ENCODE data around the gene BPIFA1. TPM values are rescaled to one million over a fixed set of nuclear protein-coding genes. Genes with fewer than 3 reads are reported as not detected.

The BPIFA1 gene
- total and polyA plus RNA-seq, 4 donors, result not detected

- Histone ChIP-seq H3K36me3 (ENCODE audit: control insufficient read depth in 4 of 4, insufficient read depth in 3 of 4, low read depth in 1 of 4, low read length in 3 of 4) (no peaks in the 10 kb centered on the region), H3K4me3 (ENCODE audit: low read depth in 1 of 3, low read length in 3 of 3) (no peak overlapping the region), H3K27me3 (ENCODE audit: control insufficient read depth in 4 of 4, insufficient read depth in 4 of 4, low read length in 3 of 4) (peaks cover 0 to 8% (median under 1%) of the 10 kb centered on the region in 4 donors), H3K9ac (ENCODE audit: low read depth in 1 of 2, low read length in 2 of 2) (no peak overlapping the region), H3K27ac (ENCODE audit: low read depth in 1 of 2, low read length in 2 of 2) (no peak overlapping the region), H3K9me3 (ENCODE audit: control insufficient read depth in 4 of 4, low read length in 3 of 4) (no peaks in the 10 kb centered on the region), H3K4me1 (ENCODE audit: control insufficient read depth in 4 of 4, insufficient read depth in 4 of 4, low read length in 3 of 4) (no peaks in the 10 kb centered on the region)
- DNase-seq (ENCODE audit: low spot score), result no peak
- WGBS, result 88% methylated on average over 8 of the region's 8 CpGs
- TF ChIP-seq ZBTB33 (IDR thresholded peaks at IDR 0.05) (no peak), GABPA (IDR thresholded peaks at IDR 0.05 in 1 of 2, conservative IDR thresholded peaks at IDR 0.05 in 1 of 2) (no peak), FOXA2 (IDR thresholded peaks at IDR 0.05) (no peak), EGR1 (IDR thresholded peaks at IDR 0.05; ENCODE audit: low read depth in 2 of 2) (no peak)
Measured at GRCh38 chr20:33282196-33282934, 46.6 kb downstream of the BPIFA1 start.

- TF ChIP-seq REST (IDR thresholded peaks at IDR 0.05), result no peak
- no peaks in the 10 kb centered on the region for H3K36me3 ChIP-seq (ENCODE audit: control insufficient read depth in 4 of 4, insufficient read depth in 3 of 4, low read depth in 1 of 4, low read length in 3 of 4)
- WGBS, result 77% methylated on average over 13 of the region's 13 CpGs
- H3K9me3 ChIP-seq (ENCODE audit: control insufficient read depth in 4 of 4, low read length in 3 of 4), result no peaks in the 10 kb centered on the region
- H3K27ac ChIP-seq (ENCODE audit: low read depth in 1 of 2, low read length in 2 of 2), result no peak within 1 kb of the TSS
- no peak for DNase-seq (ENCODE audit: low spot score)
- H3K4me1 ChIP-seq (ENCODE audit: control insufficient read depth in 4 of 4, insufficient read depth in 4 of 4, low read length in 3 of 4), result no peaks in the 10 kb centered on the region
- H3K27me3 ChIP-seq (ENCODE audit: control insufficient read depth in 4 of 4, insufficient read depth in 4 of 4, low read length in 3 of 4), result peaks cover 0 to 8% (median under 1%) of the 10 kb centered on the region in 4 donors
- no peak within 1 kb of the TSS for H3K9ac ChIP-seq (ENCODE audit: low read depth in 1 of 2, low read length in 2 of 2)
- H3K4me3 ChIP-seq (ENCODE audit: low read depth in 1 of 3, low read length in 3 of 3), result no peak within 1 kb of the TSS
Measured at GRCh38 chr20:33282991-33283555, 47.3 kb downstream of the BPIFA1 start, which contains the start of gene BPIFB1. BPIFB1 (plus strand) TSS chr20:33283214; CDS start chr20:33286074, 2,860 bp downstream.

- Histone ChIP-seq H3K9ac (ENCODE audit: low read depth in 1 of 2, low read length in 2 of 2) (no peak overlapping the region), H3K36me3 (ENCODE audit: control insufficient read depth in 4 of 4, insufficient read depth in 3 of 4, low read depth in 1 of 4, low read length in 3 of 4) (no peaks in the 10 kb centered on the region), H3K27ac (ENCODE audit: low read depth in 1 of 2, low read length in 2 of 2) (no peak overlapping the region), H3K9me3 (ENCODE audit: control insufficient read depth in 4 of 4, low read length in 3 of 4) (no peaks in the 10 kb centered on the region), H3K4me3 (ENCODE audit: low read depth in 1 of 3, low read length in 3 of 3) (no peak overlapping the region), H3K4me1 (ENCODE audit: control insufficient read depth in 4 of 4, insufficient read depth in 4 of 4, low read length in 3 of 4) (no peaks in the 10 kb centered on the region), H3K27me3 (ENCODE audit: control insufficient read depth in 4 of 4, insufficient read depth in 4 of 4, low read length in 3 of 4) (peaks cover 0 to 8% (median under 1%) of the 10 kb centered on the region in 4 donors)
- WGBS, result 82% methylated on average over 4 of the region's 4 CpGs
- no peak for DNase-seq (ENCODE audit: low spot score)
- no peak for TF ChIP-seq FOXA2 (IDR thresholded peaks at IDR 0.05)
- no peak for TF ChIP-seq HNF4G (IDR thresholded peaks at IDR 0.05)
- TF ChIP-seq JUND (IDR thresholded peaks at IDR 0.05), result no peak
- no peak for TF ChIP-seq YY1 (IDR thresholded peaks at IDR 0.05)
- TF ChIP-seq HNF4A (conservative IDR thresholded peaks at IDR 0.05), result no peak
- no peak for TF ChIP-seq MAX (IDR thresholded peaks at IDR 0.05)
- TF ChIP-seq NR2F2 (IDR thresholded peaks at IDR 0.05), result no peak
- no peak for TF ChIP-seq RXRA (IDR thresholded peaks at IDR 0.05)
- TF ChIP-seq ATF3 (IDR thresholded peaks at IDR 0.05), result no peak
- TF ChIP-seq RAD21 (IDR thresholded peaks at IDR 0.05), result no peak
- no peak for TF ChIP-seq GABPA (IDR thresholded peaks at IDR 0.05 in 1 of 2, conservative IDR thresholded peaks at IDR 0.05 in 1 of 2)
- TF ChIP-seq SP1 (IDR thresholded peaks at IDR 0.05), result no peak
- no peak for TF ChIP-seq EGR1 (IDR thresholded peaks at IDR 0.05; ENCODE audit: low read depth in 2 of 2)
- TF ChIP-seq CTCF (IDR thresholded peaks at IDR 0.05; ENCODE audit: low read depth, low read length, missing input control), result no peak
- no peak for TF ChIP-seq TAF1 (conservative IDR thresholded peaks at IDR 0.05)
Measured at GRCh38 chr20:33284284-33284683, 48.5 kb downstream of the BPIFA1 start.
